Ecto neural progenitor cell (in vitro differentiated cells): Measurements from ENCODE around the gene HSD11B2.
"Not testable (repeated sequence)": the region's sequence is repeated elsewhere in the genome, so short reads cannot be mapped to it uniquely, and the experiment has no call there.

ENCODE experiments used
- DNase-seq: peaks from one replicate; pipeline ENCODE4 v3.0.0-alpha.2; 2018; ENCODE audit warnings: low spot score

The HSD11B2 gene

GRCh38 chr16:67415421-67415820 is 15.5 kb upstream of the HSD11B2 start:
- DNase-seq: not testable (repeated sequence)

DNA sequence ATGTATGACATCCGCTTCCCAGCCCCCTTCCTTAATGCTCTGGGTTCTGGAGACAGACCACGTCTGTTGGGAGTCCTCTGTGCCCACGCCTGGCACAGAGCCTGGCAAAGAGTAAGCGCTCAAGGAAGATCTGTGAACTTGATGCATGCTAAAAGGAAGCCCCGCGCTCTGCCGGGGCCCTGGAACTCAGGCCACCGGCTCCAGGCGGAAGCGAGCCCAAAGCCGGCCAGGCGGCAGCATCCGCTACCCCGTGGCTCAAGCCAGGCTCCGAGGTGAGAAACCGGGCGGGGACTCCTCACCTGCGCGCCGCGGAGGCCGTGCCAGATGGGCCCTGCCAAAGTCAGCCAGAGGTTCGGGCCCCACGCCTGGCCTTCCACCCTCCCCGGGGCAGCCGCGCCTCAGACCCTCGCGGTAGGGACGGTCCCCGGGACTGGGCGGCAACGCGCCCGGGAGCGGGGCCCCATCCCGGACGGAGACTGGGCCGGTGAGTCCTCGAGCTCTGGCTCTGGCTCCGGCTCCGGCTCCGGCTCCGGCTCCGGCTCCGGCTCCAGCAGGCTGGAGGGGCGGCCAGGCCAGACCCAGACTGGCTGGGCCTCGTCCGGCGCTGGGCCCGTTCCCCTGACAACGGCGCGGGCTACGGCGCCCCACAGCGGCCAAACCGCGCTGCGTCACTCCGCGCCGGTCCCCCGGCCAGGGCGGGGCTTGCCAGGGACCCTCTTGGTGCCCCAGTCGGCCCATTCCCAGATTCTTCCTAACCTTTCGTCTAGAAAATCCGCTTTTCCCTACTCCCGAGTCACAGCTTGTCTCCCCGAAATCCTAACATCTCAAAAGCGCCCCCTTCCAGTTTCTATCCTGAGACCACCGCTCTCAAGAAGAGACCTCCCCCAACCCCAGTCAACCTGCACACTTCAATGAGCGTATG is 14.8 kb upstream of the HSD11B2 start, which contains the start of gene ZDHHC1:
Gene ZDHHC1, minus strand, starts transcription at position 606 of the 922 bp plus-strand sequence. CDS start 8,702 bp downstream, outside the sequence.
- peak; percentile 89 for DNase-seq

DNA sequence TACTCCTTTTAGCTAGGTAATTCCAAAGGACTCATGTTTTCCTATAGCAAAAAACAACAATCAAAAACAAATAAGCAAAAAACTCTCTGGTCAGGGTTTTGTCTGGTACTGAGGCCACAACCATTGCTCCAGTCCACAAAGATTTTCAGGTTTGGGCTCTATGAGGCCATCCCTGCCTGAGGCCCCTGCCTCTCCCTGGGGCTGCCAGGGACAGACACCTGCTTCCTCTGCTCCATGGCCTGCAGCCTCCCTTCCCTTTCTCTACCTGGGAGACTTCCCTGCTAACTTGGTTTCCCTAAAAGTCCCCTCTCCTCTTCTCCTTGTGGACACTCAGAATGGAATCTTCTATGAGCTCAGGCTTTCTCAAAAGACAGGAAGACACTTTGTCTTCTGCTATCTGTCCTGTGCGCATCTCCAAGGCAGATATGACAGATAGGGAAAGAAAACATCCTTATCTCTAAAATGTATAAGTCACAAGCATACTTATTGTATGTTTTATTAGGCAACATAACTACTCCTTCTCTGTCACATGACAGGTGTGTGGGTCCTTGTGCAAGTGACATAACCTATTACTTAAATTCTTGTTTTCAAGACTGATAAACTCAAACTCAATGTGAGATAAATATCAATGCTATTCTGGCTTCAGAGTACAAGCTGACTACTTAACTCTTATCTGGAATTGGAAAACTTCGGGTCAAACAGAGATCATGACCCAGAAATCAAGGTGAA is 13.4 kb upstream of the HSD11B2 start:
- no peak for DNase-seq

- DNase-seq: no peak
Measured at GRCh38 chr16:67419502-67419901, 11.4 kb upstream of the HSD11B2 start.

- no peak for DNase-seq
Measured at GRCh38 chr16:67419931-67420330, 11.0 kb upstream of the HSD11B2 start.

DNA sequence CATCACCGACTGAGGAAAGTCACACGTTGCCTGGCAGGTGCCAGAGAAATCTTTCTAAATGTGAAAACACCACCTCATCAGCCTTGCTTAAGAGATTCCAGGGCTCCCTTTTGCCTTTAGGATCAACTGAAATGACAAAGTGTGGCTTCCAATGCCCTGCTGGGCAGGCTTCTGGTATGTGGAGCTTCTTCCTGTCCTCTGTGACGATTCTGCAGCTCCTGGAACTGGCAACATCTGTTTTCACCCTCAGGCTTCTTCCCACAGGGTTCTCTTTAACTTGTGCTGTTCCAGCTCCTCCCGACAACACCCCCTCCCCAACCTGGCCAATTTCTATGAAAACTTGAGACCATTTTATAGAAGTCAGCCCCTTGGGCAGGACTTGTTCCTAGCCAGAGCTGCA is 9.9 kb upstream of the HSD11B2 start:
- no peak for DNase-seq

DNA sequence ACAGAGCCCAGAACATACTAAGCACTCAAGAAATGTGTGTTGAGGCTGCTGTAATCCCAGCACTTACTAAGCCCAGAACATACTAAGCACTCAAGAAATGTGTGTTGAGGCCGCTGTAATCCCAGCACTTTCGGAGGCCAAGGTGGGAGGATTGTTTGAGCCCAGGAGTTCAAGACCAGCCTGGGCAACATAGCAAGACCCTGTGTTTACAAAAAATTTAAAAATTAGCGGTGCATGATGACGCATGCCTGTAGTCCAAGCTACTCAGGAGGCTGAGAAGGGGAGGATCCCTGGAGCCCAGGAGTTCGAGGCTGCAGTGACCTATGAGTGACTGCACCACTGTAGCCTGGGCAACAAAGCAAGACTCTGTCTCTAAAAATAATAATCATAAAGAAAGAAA is 7.9 kb upstream of the HSD11B2 start:
- no peak for DNase-seq

DNA sequence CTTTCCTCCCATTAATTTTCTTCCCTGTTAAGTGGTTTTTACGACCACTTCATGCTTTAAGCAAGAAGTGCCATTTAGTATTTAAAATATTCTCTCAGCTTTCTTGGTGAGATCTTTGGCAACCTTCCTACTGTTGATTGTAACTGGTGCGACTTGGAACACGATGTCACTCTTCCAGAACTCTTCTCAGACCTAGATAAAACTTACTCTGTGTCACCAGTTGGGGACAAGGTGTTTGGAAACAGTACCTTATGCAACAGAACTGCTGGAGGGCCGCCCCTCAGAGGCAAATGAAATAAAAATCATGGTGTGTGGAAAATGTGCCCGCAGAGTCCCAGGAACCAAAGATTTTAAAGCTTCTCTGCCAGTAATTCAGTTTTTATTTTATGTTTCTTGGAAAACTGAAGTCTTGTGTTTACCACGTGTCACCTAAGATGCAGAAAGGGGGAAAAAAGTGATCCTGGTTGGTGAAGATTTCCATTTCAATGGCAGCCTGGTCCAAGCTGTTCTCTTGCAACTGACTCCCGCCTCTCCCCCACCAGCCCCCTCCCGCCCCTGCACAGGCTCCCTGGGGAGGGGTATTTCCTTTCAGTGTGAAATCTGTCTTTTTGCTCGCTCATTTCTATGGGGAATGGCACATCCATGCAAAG is 7.2 kb upstream of the HSD11B2 start:
- DNase-seq: no peak

- DNase-seq: no peak
Measured at GRCh38 chr16:67424261-67424615, 6.7 kb upstream of the HSD11B2 start.

DNA sequence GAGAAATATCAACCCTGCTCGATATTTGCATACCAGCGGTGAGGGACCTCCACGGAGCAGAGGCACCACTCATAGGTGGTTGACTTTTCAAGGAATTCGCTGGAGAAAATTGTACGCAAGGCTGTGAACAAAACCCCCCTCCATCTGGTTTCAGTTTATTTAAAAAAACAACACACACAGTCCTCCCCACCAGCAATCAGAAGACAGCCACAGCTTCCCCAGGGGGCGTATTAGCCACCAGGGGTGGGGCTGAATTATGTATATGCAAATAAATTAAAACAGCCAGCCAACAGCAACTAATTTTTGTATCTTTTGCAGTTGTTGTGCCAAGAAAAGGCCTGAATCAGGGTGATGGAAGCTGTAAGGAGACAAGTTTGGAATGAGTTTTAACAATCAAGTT is 5.9 kb upstream of the HSD11B2 start:
- DNase-seq: no peak

DNA sequence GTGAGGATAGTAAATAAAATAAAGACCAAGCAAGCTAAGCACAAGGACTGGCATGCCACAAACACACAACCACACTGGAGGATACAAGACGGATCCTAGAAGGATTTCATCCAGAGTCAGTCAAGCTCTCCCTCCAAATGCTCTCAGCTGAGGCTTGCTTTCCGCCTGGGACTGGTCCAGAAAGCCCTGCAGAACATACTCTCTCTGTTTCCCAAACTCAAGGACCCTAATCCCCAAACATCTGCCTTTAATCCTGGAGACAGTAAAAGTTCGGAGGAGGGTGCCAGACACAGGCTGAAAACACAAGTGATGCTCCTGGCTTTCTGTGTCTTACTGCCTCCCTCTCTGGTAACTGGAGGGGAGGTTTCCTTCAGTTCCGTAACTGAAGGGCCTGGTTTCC is 5.3 kb upstream of the HSD11B2 start:
- no peak for DNase-seq

GRCh38 chr16:67426022-67426421 is 4.9 kb upstream of the HSD11B2 start:
- DNase-seq: no peak

- DNase-seq: no peak
Measured at GRCh38 chr16:67426950-67427349, 4.0 kb upstream of the HSD11B2 start.

- DNase-seq: peak; percentile 89
Measured at GRCh38 chr16:67428146-67428731, 2.7 kb upstream of the HSD11B2 start.

GRCh38 chr16:67429053-67429798 is 1.7 kb upstream of the HSD11B2 start:
- no peak for DNase-seq

DNA sequence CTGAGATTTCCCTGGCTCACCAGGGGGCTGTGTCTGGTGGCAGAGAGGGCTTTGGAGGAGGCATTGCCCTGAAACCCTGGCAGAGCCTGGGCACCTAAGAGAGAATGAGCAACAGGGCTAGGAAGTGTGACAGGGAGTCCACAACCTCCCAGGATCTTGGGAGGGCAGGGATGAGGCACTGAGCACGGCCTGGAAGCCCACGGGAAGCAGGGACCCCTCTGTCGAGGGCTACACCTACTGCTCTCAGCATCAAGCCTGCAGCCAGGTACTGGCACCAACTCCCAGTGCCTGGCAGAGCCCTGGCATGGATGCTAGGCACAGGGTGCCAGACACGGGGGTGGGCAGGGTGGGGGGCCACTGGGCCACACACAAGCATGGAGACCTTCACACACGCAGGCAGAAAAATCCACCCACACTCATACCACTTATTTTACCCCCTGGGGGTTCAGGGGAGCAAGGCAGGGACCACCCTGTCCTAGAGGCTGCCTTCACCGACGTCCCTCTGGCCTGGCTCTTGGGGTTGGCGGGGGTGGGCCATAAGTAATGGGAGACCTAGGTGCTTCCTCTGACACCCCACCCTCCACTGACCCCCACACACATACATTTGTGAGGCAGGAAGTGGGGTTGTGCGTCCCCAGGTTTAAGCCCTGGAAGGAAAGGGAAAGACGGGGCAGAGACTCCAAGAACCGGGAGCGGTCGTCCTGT is 970 bp upstream of the HSD11B2 start:
- DNase-seq: no peak

- DNase-seq: peak; percentile 58
Measured at GRCh38 chr16:67430504-67430976, 381 bp upstream of the HSD11B2 start.

GRCh38 chr16:67431775-67432505 is 1.0 kb downstream of the HSD11B2 start:
- no peak for DNase-seq

DNA sequence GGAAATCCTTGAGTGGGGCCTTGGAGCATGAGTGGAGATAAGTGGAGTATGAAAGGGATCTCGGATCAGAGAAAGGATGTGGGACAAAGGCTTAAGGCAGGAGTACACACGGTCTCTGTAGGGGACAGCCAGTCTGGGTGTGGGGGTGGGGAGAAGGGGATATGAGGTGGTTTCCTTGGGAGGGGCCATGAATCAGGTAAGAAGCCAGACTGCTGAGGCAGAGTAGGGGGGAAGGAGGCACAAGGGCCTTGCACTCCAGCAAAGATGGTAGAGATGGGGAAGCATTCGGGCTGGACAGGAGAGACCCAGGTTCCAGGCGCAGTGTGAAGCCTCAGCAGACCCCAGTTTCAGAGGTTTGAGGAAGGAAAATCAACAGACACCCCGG is 1.6 kb downstream of the HSD11B2 start:
- DNase-seq: no peak

- DNase-seq: no peak
Measured at GRCh38 chr16:67433131-67433719, 2.3 kb downstream of the HSD11B2 start.
